Measurements from ENCODE around the gene HOXB8.

HOXB8 gene

GRCh38 chr17:48582750-48583069 is 32.4 kb downstream of the HOXB8 start:
- no peak for DNase-seq

DNA sequence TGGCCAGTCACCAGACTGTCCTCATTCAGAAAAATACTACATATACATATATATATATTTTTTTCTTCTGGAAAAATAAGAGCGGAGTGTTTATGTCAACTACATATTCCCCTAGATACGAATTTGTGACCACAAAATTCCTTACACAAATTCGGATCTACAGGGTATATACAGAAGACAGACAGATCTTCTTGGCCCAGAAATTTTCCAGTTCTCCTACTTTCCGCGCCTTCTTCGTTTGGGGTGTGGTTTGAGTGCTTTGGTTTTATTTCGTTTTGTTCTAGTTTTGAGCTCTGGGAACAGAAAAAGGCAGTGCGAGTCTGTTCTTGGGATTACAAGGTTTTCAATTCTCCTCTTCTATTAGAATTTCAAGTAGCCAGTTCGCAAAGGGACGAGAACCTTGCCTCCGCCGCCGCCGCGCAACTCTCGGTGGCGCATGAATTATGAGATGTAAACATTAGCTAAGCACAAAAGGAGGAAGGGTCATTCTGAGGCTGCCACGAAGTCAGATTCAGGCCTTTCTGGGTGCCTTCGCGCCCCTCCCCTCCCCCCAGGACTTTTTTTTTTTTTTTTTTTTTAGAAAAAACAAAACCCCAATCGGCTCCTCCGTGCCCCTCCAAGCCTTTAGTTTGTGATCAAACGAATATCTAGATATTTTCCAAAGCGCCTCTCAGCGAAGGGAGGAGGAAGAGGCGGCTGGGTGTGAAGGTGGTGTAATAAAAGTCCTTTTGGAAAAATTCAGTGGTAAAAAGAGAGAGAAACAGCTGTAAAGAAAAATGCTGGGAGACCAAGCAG is 35.1 kb downstream of the HOXB8 start:
- DNase-seq = no peak

GRCh38 chr17:48579471-48579759 is 35.7 kb downstream of the HOXB8 start:
- DNase-seq = no peak

DNA sequence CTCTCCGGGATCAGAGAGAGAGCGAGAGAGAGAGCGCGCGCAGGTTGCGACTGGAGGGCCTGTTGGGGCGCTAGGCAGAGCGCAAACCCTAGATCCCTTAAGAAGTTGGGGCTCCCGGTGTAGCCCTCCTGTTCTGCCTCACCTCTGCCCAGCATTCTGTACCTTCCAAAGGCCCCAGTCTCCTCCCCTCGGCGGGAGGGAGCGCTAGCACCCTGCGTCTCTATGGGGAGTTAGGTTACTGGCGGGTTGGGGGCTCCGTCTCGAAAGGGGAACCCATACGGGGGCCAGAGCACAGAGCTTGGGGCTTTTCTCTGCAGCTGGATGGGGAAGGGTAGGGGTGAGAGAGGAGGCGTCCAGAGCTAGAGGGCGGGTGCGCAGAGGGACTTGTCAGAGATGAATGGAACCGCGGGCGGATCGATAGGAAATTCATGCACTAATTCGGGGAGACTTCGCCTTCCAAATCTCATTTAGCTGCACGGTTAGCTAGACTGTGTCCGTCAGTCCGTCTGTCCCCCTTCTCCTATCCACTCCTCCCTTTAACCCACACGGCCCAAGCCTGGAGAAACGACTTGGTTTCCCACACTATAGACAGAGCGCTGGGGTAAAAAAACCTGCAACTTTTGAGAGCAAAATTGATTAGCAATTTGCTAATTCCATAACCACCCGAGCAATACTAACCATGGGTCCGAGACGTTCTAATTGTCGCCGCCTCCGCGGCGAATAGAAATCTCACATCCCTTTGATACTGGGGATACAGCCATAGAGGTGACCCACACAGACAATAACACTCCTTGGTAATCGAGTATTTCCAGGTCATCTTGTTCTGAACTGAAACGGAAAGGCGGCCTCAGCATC is 36.2 kb downstream of the HOXB8 start:
- DNase-seq = peak in 1 of 5 experiments; percentile 16

DNA sequence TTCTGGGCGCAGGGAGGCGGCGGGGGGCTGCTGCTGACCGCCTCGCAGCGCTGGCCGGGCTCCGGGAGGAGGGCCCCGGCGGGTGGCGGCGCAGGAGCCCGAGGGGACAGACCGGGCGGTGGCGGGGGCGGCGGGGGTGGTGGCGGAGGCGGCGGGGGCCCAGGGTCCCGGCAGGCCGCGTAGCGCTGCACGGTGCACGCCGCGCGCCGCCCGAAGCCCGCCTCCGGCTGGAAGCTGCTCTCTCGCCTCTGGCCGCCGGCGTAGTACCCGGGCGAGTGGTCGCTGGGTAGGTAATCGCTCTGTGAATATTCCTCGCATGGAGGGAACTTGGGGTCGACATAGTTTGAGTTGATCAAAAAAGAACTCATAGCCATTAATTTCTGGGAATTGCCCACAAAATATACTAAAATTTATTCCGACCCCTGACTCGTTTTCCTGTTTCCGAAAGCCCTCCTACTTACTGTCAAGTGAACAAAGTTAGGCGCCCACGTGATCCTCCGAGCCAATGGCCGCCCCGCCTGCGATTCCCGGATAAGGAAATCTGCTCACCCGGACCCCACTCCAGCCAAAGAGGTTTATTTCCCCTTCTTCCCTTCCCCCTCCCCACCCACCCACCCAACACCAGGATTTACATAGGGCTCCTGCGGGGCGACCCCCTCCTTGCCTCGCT is 37.0 kb downstream of the HOXB8 start, which contains the start of gene HOXB4:
Gene HOXB4, minus strand, starts transcription at position 405 of the 670 bp plus-strand sequence. Its CDS starts 31 bp downstream, at position 374.
- DNase-seq = peak; percentile 48 to 75 (median 64)

DNA sequence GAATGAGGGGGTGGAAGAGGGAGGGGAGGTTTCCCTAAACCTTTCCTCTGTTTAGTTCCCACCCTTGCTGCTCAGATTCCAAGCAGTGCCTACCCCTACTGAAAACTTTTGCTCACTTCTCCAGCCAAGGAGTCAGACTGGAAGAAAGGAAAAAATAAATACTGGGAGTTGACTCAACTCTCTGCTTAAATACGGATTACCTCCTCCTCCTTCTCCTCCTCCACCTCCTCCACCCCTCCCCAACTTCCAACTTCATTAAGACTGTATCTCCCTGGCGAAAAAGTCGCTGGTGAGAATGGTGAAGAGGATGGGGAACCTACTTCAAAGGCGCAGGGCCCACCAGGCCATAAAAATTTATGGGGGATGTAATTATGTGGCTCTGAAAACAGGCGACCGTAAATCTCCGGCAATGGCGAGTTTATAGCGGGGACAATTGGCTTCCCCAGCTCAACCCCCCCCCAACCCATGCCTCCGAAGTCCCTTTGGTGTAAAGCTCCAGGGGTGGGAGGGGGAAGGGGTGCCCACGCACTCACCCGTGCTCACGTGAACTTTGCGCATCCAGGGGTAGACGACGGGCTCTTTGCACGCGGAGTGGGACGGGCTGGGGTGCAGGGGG is 37.7 kb downstream of the HOXB8 start:
- peak in 1 of 5 experiments; percentile 41 for DNase-seq

GRCh38 chr17:48576479-48577309 is 38.4 kb downstream of the HOXB8 start:
- DNase-seq = no peak

GRCh38 chr17:48575673-48576478 is 39.2 kb downstream of the HOXB8 start:
- no peak for DNase-seq

DNA sequence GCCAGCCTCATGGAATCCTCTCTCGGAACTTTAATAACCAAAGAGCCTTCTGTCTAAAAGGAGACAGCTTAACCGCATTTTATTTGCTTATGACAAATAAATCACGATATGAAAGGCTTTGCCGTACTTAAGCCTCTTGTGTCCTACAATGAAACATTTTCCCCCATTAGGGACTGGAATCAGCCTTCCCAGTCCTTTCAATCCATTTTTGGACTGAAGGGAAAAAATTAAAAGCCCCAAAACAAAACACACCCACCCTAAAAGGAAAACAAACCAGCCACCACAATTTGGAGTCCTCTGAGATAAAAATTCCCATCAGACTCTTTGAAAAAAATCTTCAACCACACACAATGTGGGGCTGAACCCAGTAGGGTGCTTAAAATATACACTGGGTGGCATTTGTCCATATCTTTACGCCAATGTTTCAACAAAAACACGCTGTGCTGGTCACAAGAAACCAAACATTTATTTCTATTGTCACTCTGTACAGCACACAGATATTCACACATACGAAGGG is 40.0 kb downstream of the HOXB8 start:
- DNase-seq = no peak

GRCh38 chr17:48574505-48575065 is 40.5 kb downstream of the HOXB8 start:
- DNase-seq = no peak

- no peak for DNase-seq
Observed at GRCh38 chr17:48571826-48572417, 43.2 kb downstream of the HOXB8 start.

- no peak for DNase-seq
Observed at GRCh38 chr17:48571024-48571818, 43.9 kb downstream of the HOXB8 start.

DNA sequence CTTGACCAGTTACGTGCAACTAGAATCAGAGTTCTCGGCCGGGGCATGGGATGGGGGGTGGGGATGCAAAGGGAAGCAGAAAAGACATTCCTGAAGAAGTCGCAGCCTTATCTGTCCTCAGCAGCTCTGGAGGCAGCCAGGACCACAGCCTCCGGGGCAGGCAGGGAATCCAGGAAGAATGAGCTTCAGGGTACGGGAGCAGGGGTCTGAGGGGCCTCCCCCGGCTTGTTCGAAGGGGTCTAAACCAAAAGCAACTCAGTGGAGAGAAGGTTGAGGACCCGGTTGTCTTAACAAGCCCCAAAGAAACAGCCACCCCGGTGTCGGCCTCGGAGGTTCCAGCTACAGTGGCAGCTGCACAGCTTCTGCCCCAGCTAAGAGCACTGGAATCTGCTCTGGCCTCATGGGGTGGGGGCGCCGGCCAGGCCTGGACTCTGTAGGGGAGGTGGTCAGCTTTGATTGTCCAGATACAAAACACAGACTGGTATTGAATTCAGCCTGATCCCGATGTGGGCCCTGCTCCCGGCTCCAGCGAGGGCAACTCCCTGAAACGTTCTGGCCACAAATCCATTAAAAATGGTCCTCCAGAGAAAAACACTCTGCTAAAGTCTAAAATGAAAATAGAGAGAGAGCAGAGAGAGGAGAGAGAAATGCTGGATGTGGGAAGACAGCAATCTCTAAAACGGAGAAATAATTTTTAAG is 44.6 kb downstream of the HOXB8 start:
- DNase-seq = no peak

- DNase-seq = no peak
Observed at GRCh38 chr17:48569674-48570324, 45.3 kb downstream of the HOXB8 start.

GRCh38 chr17:48569240-48569582 is 45.9 kb downstream of the HOXB8 start:
- DNase-seq = no peak

DNA sequence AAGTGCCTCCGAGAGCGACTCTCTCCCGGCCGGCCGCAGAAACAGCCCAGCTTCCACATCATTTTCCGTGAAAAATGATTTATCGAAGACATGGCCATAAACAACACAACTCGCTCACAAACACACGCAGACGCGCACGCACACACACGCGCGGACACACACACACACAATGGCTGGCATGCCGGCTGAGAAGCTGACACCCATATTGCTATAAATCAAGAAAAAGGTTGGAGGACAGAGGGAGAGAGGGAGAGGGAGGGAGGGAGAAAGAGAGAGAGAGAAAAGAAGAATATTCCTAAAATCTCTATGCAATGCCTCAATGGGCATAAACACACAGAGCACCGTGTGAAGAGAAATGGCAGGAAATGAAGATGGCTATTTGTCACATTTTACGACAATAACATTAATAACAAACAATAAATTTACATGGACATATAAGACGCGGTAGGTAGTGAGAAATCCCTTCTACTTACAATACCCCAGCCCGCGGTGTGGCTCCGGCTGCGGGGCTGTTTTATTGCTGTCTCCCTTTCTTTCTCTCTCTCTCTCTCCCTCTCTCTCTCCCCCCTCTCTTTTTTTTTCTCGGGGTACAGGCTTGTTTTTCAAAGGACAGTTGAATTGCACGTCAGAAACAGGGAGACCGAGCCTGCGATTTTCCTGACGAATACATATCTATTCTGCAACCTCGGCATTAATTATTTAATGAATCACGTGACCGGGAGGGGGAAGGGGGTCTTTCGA is 46.4 kb downstream of the HOXB8 start:
- no peak for DNase-seq

- no peak for DNase-seq
Observed at GRCh38 chr17:48567646-48568354, 47.3 kb downstream of the HOXB8 start.

All from T-helper 2 cell (primary cell).